GM18505 (cell line): ENCODE results near the gene P2RX2.

Experiments used
- ATAC-seq: cut with Tn5 transposase; IDR thresholded peaks from one replicate; pipeline ENCODE4 v1.9.1; 2021; ENCODE audit not compliant: unreplicated experiment
- POLR2A ChIP-seq: IDR thresholded peaks from 4 replicates; pipeline ENCODE4 v1.6.1; 2011; ENCODE audit warnings: borderline replicate concordance; ENCODE audit not compliant: insufficient read depth, insufficient read length; ENCODE audit errors: extremely low read depth

The P2RX2 gene

GRCh38 chr12:132668191-132669088, 49.9 kb downstream of the P2RX2 start:
- TF ChIP-seq POLR2A = no peak
- no peak for ATAC-seq

- no peak for TF ChIP-seq POLR2A
- no peak for ATAC-seq
These were observed 50.7 kb downstream of the P2RX2 start for GRCh38 chr12:132669166-132669879.
